Adrenal gland (tissue), 5 donors: Measurements from ENCODE around the gene SELENOM.

Experiments
- POLR2A ChIP-seq, 2 donors: fragments of 450-650 bp; IDR thresholded peaks; one replicate each; pipeline ENCODE4 v1.6.1; 2017; ENCODE audit warnings: antibody characterized with exemption in 2 of 2, mild to moderate bottlenecking in 2 of 2, moderate library complexity in 1 of 2
- TF ChIP-seq, protein P1 (sequence below), 6 experiments: fragments of 450-650 bp in 4 of 6; fragments of 200-600 bp in 2 of 6; sonication (generic) in 1 of 6; IDR thresholded peaks; 1 replicate in 5 of 6; 2 replicates in 1 of 6; pipeline versions ENCODE4 v1.5.1 to v1.8.0; 2016 to 2021; ENCODE audit warnings: antibody characterized with exemption in 6 of 6, mild to moderate bottlenecking in 2 of 6, moderate library complexity in 1 of 6
- donor health status: DM: no; HTN: no; CAD: no.

DNA sequence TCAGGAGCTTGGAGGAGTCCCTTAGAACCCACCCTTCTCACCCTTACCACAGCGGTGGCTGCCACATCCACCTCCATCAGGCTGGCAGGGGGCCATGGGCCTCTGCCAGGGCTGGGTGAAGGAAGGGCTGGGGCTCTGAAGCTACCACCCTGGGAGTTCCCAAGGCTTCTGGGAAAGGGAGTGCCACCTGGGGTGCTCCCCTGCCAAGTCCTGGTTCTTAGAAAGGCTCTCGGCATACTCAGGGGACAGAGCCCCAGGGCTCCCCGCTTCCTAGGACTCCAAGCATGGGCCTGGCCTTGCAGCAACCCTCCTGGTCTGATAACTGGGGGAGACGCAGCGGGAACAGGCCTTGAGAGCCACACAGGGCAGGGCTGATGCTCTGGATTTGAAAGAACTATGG lies 33.4 kb upstream of the SELENOM start:
- TF ChIP-seq POLR2A (IDR thresholded peaks at IDR 0.05): no peak
- TF ChIP-seq, protein P1, sequence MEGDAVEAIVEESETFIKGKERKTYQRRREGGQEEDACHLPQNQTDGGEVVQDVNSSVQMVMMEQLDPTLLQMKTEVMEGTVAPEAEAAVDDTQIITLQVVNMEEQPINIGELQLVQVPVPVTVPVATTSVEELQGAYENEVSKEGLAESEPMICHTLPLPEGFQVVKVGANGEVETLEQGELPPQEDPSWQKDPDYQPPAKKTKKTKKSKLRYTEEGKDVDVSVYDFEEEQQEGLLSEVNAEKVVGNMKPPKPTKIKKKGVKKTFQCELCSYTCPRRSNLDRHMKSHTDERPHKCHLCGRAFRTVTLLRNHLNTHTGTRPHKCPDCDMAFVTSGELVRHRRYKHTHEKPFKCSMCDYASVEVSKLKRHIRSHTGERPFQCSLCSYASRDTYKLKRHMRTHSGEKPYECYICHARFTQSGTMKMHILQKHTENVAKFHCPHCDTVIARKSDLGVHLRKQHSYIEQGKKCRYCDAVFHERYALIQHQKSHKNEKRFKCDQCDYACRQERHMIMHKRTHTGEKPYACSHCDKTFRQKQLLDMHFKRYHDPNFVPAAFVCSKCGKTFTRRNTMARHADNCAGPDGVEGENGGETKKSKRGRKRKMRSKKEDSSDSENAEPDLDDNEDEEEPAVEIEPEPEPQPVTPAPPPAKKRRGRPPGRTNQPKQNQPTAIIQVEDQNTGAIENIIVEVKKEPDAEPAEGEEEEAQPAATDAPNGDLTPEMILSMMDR (IDR thresholded peaks at IDR 0.05): no peak
